RWPE2 (cell line): ENCODE data around the gene NUP58.

ENCODE experiments used
- ATAC-seq: fragments of 200-7000 bp; cut with Tn5 transposase; 3 replicates; pipeline ENCODE4 v1.9.1; 2021; ENCODE audit warnings: low read depth
- DNase-seq: peaks from one replicate; pipeline ENCODE4 v3.0.0-alpha.2; 2020; ENCODE audit warnings: low spot score
- H3K27ac ChIP-seq: fragments of 450-650 bp; 2 replicates; pipeline ENCODE4 v1.5.1; 2017; ENCODE audit warnings: mild to moderate bottlenecking; ENCODE audit not compliant: poor library complexity, severe bottlenecking
- H3K27me3 ChIP-seq: fragments of 250-450 bp; sonication (Bioruptor Pico); 2 replicates; pipeline ENCODE4 v1.5.1; 2021; ENCODE audit warnings: mild to moderate bottlenecking, moderate library complexity; ENCODE audit not compliant: insufficient read depth, poor library complexity, severe bottlenecking
- H3K36me3 ChIP-seq: fragments of 250-450 bp; sonication (Bioruptor Pico); 2 replicates; pipeline ENCODE4 v1.5.1; 2020; ENCODE audit warnings: low read depth, mild to moderate bottlenecking, moderate library complexity
- H3K4me1 ChIP-seq: fragments of 250-450 bp; sonication (Bioruptor Pico); 2 replicates; pipeline ENCODE4 v1.5.1; 2021; ENCODE audit warnings: mild to moderate bottlenecking, moderate library complexity; ENCODE audit not compliant: insufficient read depth, poor library complexity, severe bottlenecking
- H3K4me3 ChIP-seq: fragments of 250-450 bp; sonication (Bioruptor Pico); 2 replicates; pipeline ENCODE4 v1.5.1; 2021; ENCODE audit warnings: mild to moderate bottlenecking, moderate library complexity; ENCODE audit not compliant: severe bottlenecking
- H3K9me3 ChIP-seq: fragments of 250-450 bp; sonication (Bioruptor Pico); 2 replicates; pipeline ENCODE4 v1.5.1; 2021; ENCODE audit warnings: mild to moderate bottlenecking, moderate library complexity; ENCODE audit not compliant: severe bottlenecking
- TF ChIP-seq, protein P1 (sequence below): fragments of 450-650 bp; IDR thresholded peaks from one replicate; pipeline ENCODE4 v1.5.1; 2017; ENCODE audit warnings: mild to moderate bottlenecking, moderate library complexity; ENCODE audit not compliant: poor library complexity, severe bottlenecking

NUP58 gene, protein sequence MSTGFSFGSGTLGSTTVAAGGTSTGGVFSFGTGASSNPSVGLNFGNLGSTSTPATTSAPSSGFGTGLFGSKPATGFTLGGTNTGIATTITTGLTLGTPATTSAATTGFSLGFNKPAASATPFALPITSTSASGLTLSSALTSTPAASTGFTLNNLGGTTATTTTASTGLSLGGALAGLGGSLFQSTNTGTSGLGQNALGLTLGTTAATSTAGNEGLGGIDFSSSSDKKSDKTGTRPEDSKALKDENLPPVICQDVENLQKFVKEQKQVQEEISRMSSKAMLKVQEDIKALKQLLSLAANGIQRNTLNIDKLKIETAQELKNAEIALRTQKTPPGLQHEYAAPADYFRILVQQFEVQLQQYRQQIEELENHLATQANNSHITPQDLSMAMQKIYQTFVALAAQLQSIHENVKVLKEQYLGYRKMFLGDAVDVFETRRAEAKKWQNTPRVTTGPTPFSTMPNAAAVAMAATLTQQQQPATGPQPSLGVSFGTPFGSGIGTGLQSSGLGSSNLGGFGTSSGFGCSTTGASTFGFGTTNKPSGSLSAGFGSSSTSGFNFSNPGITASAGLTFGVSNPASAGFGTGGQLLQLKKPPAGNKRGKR

DNA sequence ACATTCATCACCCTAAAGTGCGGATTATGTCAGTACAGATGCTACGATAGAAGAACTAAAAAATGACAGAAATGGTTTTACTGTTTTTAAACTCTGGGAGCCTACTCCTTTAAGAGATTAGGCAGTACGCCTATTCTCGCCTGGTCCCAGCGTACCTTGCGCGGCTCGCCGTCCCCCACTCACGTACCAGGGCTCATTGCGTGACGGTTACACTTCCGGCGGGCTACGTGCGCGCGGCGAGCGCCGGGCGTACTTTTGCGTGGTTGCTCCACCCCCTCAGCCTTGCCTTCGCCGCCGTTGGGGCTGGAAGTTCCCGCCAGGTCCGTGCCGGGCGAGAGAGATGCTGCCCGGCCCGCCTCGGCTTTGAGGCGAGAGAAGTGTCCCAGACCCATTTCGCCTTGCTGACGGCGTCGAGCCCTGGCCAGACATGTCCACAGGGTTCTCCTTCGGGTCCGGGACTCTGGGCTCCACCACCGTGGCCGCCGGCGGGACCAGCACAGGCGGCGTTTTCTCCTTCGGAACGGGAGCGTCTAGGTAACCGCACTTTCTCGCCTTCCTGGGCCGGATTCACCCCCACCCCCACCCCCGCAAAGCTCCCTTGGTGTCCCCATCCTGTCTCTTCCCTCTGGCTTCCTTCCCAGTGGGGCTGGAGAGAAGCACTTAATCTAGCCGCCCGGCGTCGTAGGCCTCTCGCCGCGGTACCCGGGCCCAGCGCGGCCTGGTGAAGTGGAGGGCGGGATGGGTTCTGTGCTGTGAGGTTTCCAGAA is at the start of gene NUP58:
TSS of gene NUP58 (plus strand) at position 279 of the 767 bp plus-strand sequence. CDS start at position 428, 149 bp downstream.
- peak; percentile 96 for ATAC-seq
- Histone ChIP-seq H3K4me3 (peak within 1 kb of the TSS; percentile 63), H3K9me3 (no peaks in the 10 kb centered on the region), H3K27me3 (no peaks in the 10 kb centered on the region), H3K36me3 (peaks cover 34% of the 10 kb centered on the region), H3K4me1 (peaks cover 17% of the 10 kb centered on the region), H3K27ac (peak within 1 kb of the TSS; percentile 81)
- TF ChIP-seq, protein P1, sequence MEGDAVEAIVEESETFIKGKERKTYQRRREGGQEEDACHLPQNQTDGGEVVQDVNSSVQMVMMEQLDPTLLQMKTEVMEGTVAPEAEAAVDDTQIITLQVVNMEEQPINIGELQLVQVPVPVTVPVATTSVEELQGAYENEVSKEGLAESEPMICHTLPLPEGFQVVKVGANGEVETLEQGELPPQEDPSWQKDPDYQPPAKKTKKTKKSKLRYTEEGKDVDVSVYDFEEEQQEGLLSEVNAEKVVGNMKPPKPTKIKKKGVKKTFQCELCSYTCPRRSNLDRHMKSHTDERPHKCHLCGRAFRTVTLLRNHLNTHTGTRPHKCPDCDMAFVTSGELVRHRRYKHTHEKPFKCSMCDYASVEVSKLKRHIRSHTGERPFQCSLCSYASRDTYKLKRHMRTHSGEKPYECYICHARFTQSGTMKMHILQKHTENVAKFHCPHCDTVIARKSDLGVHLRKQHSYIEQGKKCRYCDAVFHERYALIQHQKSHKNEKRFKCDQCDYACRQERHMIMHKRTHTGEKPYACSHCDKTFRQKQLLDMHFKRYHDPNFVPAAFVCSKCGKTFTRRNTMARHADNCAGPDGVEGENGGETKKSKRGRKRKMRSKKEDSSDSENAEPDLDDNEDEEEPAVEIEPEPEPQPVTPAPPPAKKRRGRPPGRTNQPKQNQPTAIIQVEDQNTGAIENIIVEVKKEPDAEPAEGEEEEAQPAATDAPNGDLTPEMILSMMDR: no peak
- DNase-seq: peak; percentile 90

DNA sequence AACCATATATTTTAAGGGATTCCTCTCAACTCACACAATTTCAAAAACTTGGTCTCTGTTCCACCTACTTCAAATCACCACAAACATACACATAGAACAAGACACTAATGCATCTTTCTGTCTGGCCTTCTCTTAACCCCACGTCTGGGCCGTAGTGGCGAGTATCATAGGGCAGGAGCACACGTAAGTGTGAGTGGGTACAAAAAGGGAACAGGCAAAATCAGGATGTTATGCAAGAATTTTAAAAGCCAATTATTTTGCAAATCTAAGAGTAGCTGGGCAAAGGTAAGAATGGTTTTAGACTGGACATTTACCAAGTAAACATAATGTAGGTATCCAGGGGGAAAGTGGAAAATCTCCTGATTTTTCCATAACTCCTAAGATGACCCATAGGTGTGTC is 49.2 kb upstream of the NUP58 start:
- Histone ChIP-seq H3K27ac (no peak overlapping the region), H3K4me1 (no peaks in the 10 kb centered on the region), H3K4me3 (no peak overlapping the region), H3K36me3 (peaks cover 82% of the 10 kb centered on the region), H3K27me3 (no peaks in the 10 kb centered on the region), H3K9me3 (no peaks in the 10 kb centered on the region)
- TF ChIP-seq, protein P1: no peak
- ATAC-seq: no peak
- DNase-seq: no peak

DNA sequence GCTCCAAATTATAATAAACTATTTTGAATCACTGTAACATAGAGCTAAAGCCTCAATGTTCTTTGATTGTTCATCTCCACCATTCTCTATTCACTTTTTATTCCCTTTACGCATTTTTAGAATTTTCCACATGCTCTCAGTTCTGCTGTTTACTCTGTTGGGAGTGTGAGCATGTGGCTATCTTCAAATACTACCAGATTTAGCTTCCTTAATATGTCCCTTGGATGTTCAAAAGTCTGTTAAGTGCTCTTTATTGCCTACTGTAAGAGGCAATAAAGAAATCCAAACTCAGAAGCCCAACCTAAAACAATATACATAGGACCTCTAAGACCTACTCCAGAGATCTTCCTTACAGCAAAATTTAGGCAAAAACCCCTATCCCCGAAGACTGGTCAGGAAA is 48.7 kb upstream of the NUP58 start:
- H3K27ac ChIP-seq: no peak overlapping the region
- ATAC-seq (no peak), DNase-seq (no peak)
- no peaks in the 10 kb centered on the region for H3K9me3 ChIP-seq
- H3K27me3 ChIP-seq: no peaks in the 10 kb centered on the region
- TF ChIP-seq, protein P1: no peak
- no peaks in the 10 kb centered on the region for H3K4me1 ChIP-seq
- H3K4me3 ChIP-seq: no peak overlapping the region
- H3K36me3 ChIP-seq: peaks cover 80% of the 10 kb centered on the region

DNA sequence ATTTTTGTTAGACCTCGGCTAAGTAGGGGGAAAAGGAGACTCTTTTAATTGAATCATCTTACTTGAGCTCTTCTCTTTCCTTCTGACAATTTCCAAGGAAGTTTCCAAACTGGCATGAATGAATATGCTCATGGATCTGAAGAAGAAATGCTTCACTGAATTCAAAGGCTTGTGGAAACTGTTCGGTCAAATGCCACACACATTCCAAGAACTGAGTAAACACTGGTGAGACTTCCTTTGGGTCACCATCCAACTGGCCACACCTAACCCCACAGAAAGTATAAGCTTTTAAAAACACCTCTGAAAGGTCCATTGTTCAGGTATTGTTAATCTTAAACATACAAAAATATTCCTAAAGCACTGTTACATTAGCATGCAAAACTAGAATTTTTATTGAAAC is 47.7 kb upstream of the NUP58 start:
- Histone ChIP-seq H3K4me3 (no peak overlapping the region), H3K27ac (no peak overlapping the region), H3K4me1 (no peaks in the 10 kb centered on the region), H3K27me3 (no peaks in the 10 kb centered on the region), H3K9me3 (no peaks in the 10 kb centered on the region), H3K36me3 (peaks cover 80% of the 10 kb centered on the region)
- no peak for DNase-seq
- ATAC-seq: no peak
- TF ChIP-seq, protein P1: no peak
